H1 (cell line): ENCODE measurements around the gene OTOS. TPM values are rescaled to one million over a fixed set of nuclear protein-coding genes. Genes with fewer than 3 reads are reported as not detected.

ENCODE experiments used
- CTCF ChIA-PET: fragments of 300-600 bp; sonication (Branson Sonifier 250); formaldehyde crosslinking; loops from one replicate; lab custom pipeline; 2021; ENCODE audit not compliant: partially characterized antibody; lab: Charles Lee
- POLR2A ChIA-PET: fragments of 300-600 bp; sonication (Branson Sonifier 250); formaldehyde crosslinking; loops from one replicate; lab custom pipeline; 2021; ENCODE audit warnings: inconsistent platforms; ENCODE audit not compliant: partially characterized antibody; lab: Charles Lee
- DNase-seq, 2 experiments: peaks; one replicate each; pipeline versions ENCODE4 v3.0.0 to v3.0.0-alpha.2; 2010 to 2022; ENCODE audit warnings: low spot score in 2 of 2, low read depth in 1 of 2, mixed read lengths in 1 of 2
- FAIRE-seq: peaks from 2 replicates; lab custom pipeline; 2011; peaks lifted over from hg19 to GRCh38; lab: Jason Lieb, UNC
- H2AFZ ChIP-seq: 2 replicates; pipeline ENCODE4 v1.8.1; 2012; ENCODE audit warnings: low read length, inconsistent platforms
- H2AK5ac ChIP-seq: 2 replicates; pipeline ENCODE4 v1.6.1; 2013; ENCODE audit warnings: low read depth, low read length
- H2BK120ac ChIP-seq: replicated peaks from 2 replicates; pipeline ENCODE3; 2013; ENCODE audit warnings: low read depth, low read length, inconsistent platforms
- H2BK12ac ChIP-seq: 2 replicates; pipeline ENCODE4 v1.6.1; 2013; ENCODE audit warnings: low read depth, low read length
- H2BK15ac ChIP-seq: 2 replicates; pipeline ENCODE4 v1.6.1; 2013; ENCODE audit warnings: low read length
- H2BK20ac ChIP-seq: 2 replicates; pipeline ENCODE4 v1.6.1; 2013; ENCODE audit warnings: low read length
- H2BK5ac ChIP-seq: 2 replicates; pipeline ENCODE4 v1.6.1; 2013; ENCODE audit warnings: low read depth, low read length
- H3K14ac ChIP-seq: 2 replicates; pipeline ENCODE4 v1.6.1; 2013; ENCODE audit warnings: inconsistent platforms; ENCODE audit not compliant: insufficient read length
- H3K18ac ChIP-seq: 2 replicates; pipeline ENCODE4 v1.6.1; 2013; ENCODE audit warnings: low read length; ENCODE audit errors: extremely low read depth
- H3K23ac ChIP-seq: 2 replicates; pipeline ENCODE4 v1.6.1; 2013; ENCODE audit warnings: inconsistent platforms; ENCODE audit not compliant: insufficient read length
- H3K23me2 ChIP-seq: 2 replicates; pipeline ENCODE4 v1.6.1; 2013; ENCODE audit warnings: low read depth, low read length
- H3K27ac ChIP-seq: 2 replicates; pipeline ENCODE4 v1.6.1; 2011; ENCODE audit warnings: low read depth, low read length, inconsistent platforms
- H3K27me3 ChIP-seq, 4 experiments: replicated peaks in 1 of 4; 1 replicate in 1 of 4; 2 replicates in 3 of 4; pipeline versions ENCODE4 v1.6.1 to v1.8.1; 2011 to 2013; ENCODE audit warnings: low read length in 3 of 4, mild to moderate bottlenecking in 3 of 4, inconsistent platforms in 2 of 4, mixed read lengths in 2 of 4, moderate library complexity in 1 of 4; ENCODE audit not compliant: control insufficient read depth in 3 of 4, insufficient read depth in 3 of 4; ENCODE audit errors: extremely low read depth in 1 of 4
- H3K36me3 ChIP-seq, 4 experiments: 2 replicates each; pipeline versions ENCODE4 v1.6.1 to v1.8.1; 2011 to 2013; ENCODE audit warnings: mild to moderate bottlenecking in 4 of 4, low read length in 3 of 4, moderate library complexity in 2 of 4, control low read depth in 1 of 4, inconsistent platforms in 1 of 4; ENCODE audit not compliant: insufficient read depth in 4 of 4, control insufficient read depth in 2 of 4
- H3K4ac ChIP-seq: replicated peaks from 2 replicates; pipeline ENCODE3; 2013; ENCODE audit warnings: low read length, low read depth, mixed read lengths, inconsistent platforms; ENCODE audit not compliant: insufficient read length
- H3K4me1 ChIP-seq, 4 experiments: replicated peaks in 1 of 4; 1 replicate in 1 of 4; 2 replicates in 3 of 4; pipeline versions ENCODE4 v1.6.1 to v1.8.1; 2011 to 2013; ENCODE audit warnings: low read length in 3 of 4, inconsistent platforms in 2 of 4, mixed read lengths in 1 of 4; ENCODE audit not compliant: insufficient read depth in 4 of 4, control insufficient read depth in 3 of 4
- H3K4me2 ChIP-seq, 2 experiments: 2 replicates each; pipeline versions ENCODE4 v1.6.1 to v1.8.1; 2011 to 2013; ENCODE audit warnings: low read depth in 2 of 2, low read length in 2 of 2, control low read depth in 1 of 2, inconsistent platforms in 1 of 2, mild to moderate bottlenecking in 1 of 2; ENCODE audit not compliant: insufficient read depth in 1 of 2
- H3K4me3 ChIP-seq, 4 experiments: fragments of 200-600, 300-600 bp in 1 of 4; sonication (generic), shearing (Covaris generic), sonication (Bioruptor Twin) in 1 of 4; 2 replicates each; pipeline versions ENCODE4 v1.5.1 to v1.8.1; 2011 to 2016; ENCODE audit warnings: low read length in 4 of 4, low read depth in 3 of 4, control low read depth in 2 of 4, inconsistent platforms in 2 of 4, mild to moderate bottlenecking in 2 of 4, mixed read lengths in 1 of 4, moderate library complexity in 1 of 4; ENCODE audit not compliant: insufficient read depth in 2 of 4; ENCODE audit errors: extremely low read depth in 1 of 4
- H3K56ac ChIP-seq: replicated peaks from 2 replicates; pipeline ENCODE3; 2013; ENCODE audit warnings: low read depth, mild to moderate bottlenecking, mixed read lengths, low read length, inconsistent platforms; ENCODE audit not compliant: insufficient read length
- H3K79me1 ChIP-seq: 2 replicates; pipeline ENCODE4 v1.6.1; 2013; ENCODE audit warnings: low read depth, low read length, control low read depth
- H3K79me2 ChIP-seq, 2 experiments: 2 replicates each; pipeline versions ENCODE4 v1.6.1 to v1.8.1; 2012 to 2013; ENCODE audit warnings: low read length in 2 of 2, mild to moderate bottlenecking in 2 of 2, inconsistent platforms in 1 of 2; ENCODE audit not compliant: insufficient read depth in 2 of 2, control insufficient read depth in 1 of 2
- H3K9ac ChIP-seq, 4 experiments: replicated peaks in 1 of 4; 1 replicate in 1 of 4; 2 replicates in 3 of 4; pipeline versions ENCODE4 v1.6.1 to v1.8.1; 2011 to 2013; ENCODE audit warnings: low read depth in 3 of 4, low read length in 3 of 4, control low read depth in 2 of 4, mild to moderate bottlenecking in 2 of 4, moderate library complexity in 2 of 4, inconsistent platforms in 1 of 4; ENCODE audit errors: extremely low read depth in 1 of 4
- H3K9me3 ChIP-seq, 2 experiments: 2 replicates each; pipeline versions ENCODE4 v1.6.1 to v1.8.1; 2012 to 2013; ENCODE audit warnings: mild to moderate bottlenecking in 2 of 2, moderate library complexity in 2 of 2, control low read depth in 1 of 2, inconsistent platforms in 1 of 2, low read depth in 1 of 2, low read length in 1 of 2, mixed read lengths in 1 of 2; ENCODE audit not compliant: insufficient read depth in 2 of 2
- H4K20me1 ChIP-seq, 2 experiments: replicated peaks in 1 of 2; 2 replicates each; pipeline versions ENCODE3 to v1.8.1; 2011 to 2013; ENCODE audit warnings: inconsistent platforms in 2 of 2, low read length in 2 of 2, mild to moderate bottlenecking in 1 of 2; ENCODE audit not compliant: insufficient read depth in 2 of 2, control insufficient read depth in 1 of 2
- H4K5ac ChIP-seq: 2 replicates; pipeline ENCODE4 v1.6.1; 2013; ENCODE audit warnings: low read length, low read depth, mixed read lengths, inconsistent platforms; ENCODE audit not compliant: insufficient read length
- H4K8ac ChIP-seq: 2 replicates; pipeline ENCODE4 v1.8.0; 2013; ENCODE audit warnings: mild to moderate bottlenecking, moderate library complexity, low read length, inconsistent platforms; ENCODE audit not compliant: insufficient read depth; ENCODE audit errors: extremely low read depth
- H4K91ac ChIP-seq: replicated peaks from 2 replicates; pipeline ENCODE3; 2013; ENCODE audit warnings: low read length, mixed read lengths, inconsistent platforms; ENCODE audit not compliant: insufficient read length
- ASH2L ChIP-seq: fragments of 200-600, 300-600 bp; sonication (generic); IDR thresholded peaks from one replicate; pipeline ENCODE4 v1.7.1; 2017; ENCODE audit warnings: low read length
- CBX8 ChIP-seq: fragments of 300-800, 300-1000 bp; sonication (generic); IDR thresholded peaks from 2 replicates; pipeline ENCODE4 v1.7.1; 2016; ENCODE audit warnings: low read depth, low read length, borderline replicate concordance
- EZH2 ChIP-seq: fragments of 200-600 bp; sonication (generic); IDR thresholded peaks from 2 replicates; pipeline ENCODE4 v1.7.1; 2012; ENCODE audit warnings: low read depth, mild to moderate bottlenecking, moderate library complexity, low read length, inconsistent platforms; ENCODE audit not compliant: severe bottlenecking
- JUND ChIP-seq: IDR thresholded peaks from 2 replicates; pipeline ENCODE4 v1.6.1; 2011; ENCODE audit warnings: mild to moderate bottlenecking, improper control_type of control experiment, low read length
- MAFK ChIP-seq: IDR thresholded peaks from 2 replicates; pipeline ENCODE4 v1.6.1; 2012; ENCODE audit warnings: low read depth, mild to moderate bottlenecking, improper control_type of control experiment, low read length
- SIN3A ChIP-seq, 2 experiments: IDR thresholded peaks in 1 of 2; conservative IDR thresholded peaks in 1 of 2; 2 replicates each; pipeline ENCODE4 v1.6.1; 2011 to 2012; ENCODE audit warnings: low read length in 2 of 2, improper control_type of control experiment in 1 of 2, low read depth in 1 of 2, mild to moderate bottlenecking in 1 of 2
- SP1 ChIP-seq: IDR thresholded peaks from 2 replicates; pipeline ENCODE4 v1.6.1; 2011; ENCODE audit warnings: low read depth, low read length
- SUZ12 ChIP-seq: fragments of 200-600 bp; sonication (generic); IDR thresholded peaks from 2 replicates; pipeline ENCODE4 v1.6.1; 2012; ENCODE audit warnings: mild to moderate bottlenecking, inconsistent platforms, low read length, moderate library complexity, mixed read lengths
- YY1 ChIP-seq: IDR thresholded peaks from 2 replicates; pipeline ENCODE4 v1.6.1; 2011; ENCODE audit warnings: low read depth, mild to moderate bottlenecking, low read length
- ZNF274 ChIP-seq: IDR thresholded peaks from 2 replicates; pipeline ENCODE4 v1.7.0; 2012; ENCODE audit warnings: low read length, borderline replicate concordance; ENCODE audit errors: extremely low read depth
- WGBS, 2 experiments: shearing (Covaris generic) in 1 of 2; methylation state at CpG; one replicate each; pipeline versions ENCODE4 v1.1.6 to v1.1.7; 2013 to 2015; ENCODE audit warnings: low lambda C conversion rate in 2 of 2, mixed read lengths in 2 of 2, inconsistent platforms in 1 of 2, low coverage in 1 of 2, missing lambda C conversion rate in 1 of 2; ENCODE audit not compliant: insufficient replicate concordance in 2 of 2, insufficient coverage in 1 of 2, insufficient read length in 1 of 2; ENCODE audit errors: extremely low coverage in 1 of 2, missing lambda C conversion rate in 1 of 2; 5-methylcytosine and 5-hydroxymethylcytosine counted together
- polyA plus RNA-seq, 7 experiments: library from polyadenylated mRNA; depleted of rRNA in 3 of 7; stranded (reverse) in 5 of 7; unstranded in 2 of 7; fragments of >200 nt in 5 of 7; fragments of 200-250 nt in 2 of 7; gene quantifications; 1 replicate in 5 of 7; 2 replicates in 1 of 7; 4 replicates in 1 of 7; pipeline versions ENCODE4 v1.2.1 to v1.2.3, GENCODE V29; 2011 to 2013; ENCODE audit warnings: missing spikeins in 2 of 7, mixed read lengths in 2 of 7
- total RNA-seq: library from RNA; stranded (reverse); fragmentation: NEBNext Ultra II Directional; extraction: Animal tissue kit (Norgen Biotek cat#: 25700); gene quantifications from 2 replicates; pipeline ENCODE4 v1.2.1, GENCODE V29; 2021
- TF ChIP-seq, protein P1 (sequence below): IDR thresholded peaks from 2 replicates; pipeline ENCODE4 v1.6.1; 2012; ENCODE audit warnings: inconsistent platforms

Gene OTOS
- total and polyA plus RNA-seq, 2 of the 8 experiments (the other 6 are each of a cell fraction or from before 2014, with no cell fraction given), result 0.17 TPM; not detected in 1

DNA sequence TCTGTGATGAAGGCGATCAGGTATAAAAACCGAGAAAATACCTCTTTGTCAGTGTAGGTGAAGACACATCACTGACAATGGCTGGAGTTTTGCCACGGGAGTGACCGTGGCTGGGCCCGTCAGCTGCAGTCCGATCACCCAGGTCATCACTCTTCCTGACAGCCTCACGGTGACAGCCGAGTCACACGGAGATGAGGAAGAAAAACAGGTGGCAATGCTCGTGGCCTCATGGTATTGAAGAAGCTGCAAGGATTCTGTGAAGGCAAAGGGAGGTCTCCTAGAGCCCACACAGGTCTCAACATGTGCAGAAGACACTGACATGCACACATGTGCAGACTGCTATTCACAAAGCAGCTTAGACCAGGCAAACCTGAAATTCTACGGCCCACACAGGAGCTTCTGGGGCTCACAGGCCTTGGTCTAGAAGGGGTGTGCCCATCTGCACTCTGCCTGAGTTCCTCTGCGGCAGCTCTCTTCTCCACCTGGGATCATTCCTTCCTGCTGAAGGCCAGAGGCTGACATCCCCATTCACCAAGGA is 11.8 kb downstream of the OTOS start:
- H2BK12ac ChIP-seq, result no peak overlapping the region
- H3K4me1 ChIP-seq, result no peaks in the 10 kb centered on the region
- no peak overlapping the region for H2BK20ac ChIP-seq
- no peak overlapping the region for H3K56ac ChIP-seq
- H2BK120ac ChIP-seq, result no peak overlapping the region
- H4K20me1 ChIP-seq, result peaks cover 6 to 8% of the 10 kb centered on the region in 2 experiments
- H2AK5ac ChIP-seq, result no peak overlapping the region
- no peak overlapping the region for H3K27ac ChIP-seq
- DNase-seq (no peak), FAIRE-seq (no peak)
- no peak overlapping the region for H3K14ac ChIP-seq
- no peak overlapping the region for H3K18ac ChIP-seq
- no peaks in the 10 kb centered on the region for H3K9me3 ChIP-seq
- no peak overlapping the region for H3K4ac ChIP-seq
- peaks cover 22 to 64% (median 56%) of the 10 kb centered on the region in 4 experiments for H3K36me3 ChIP-seq
- H4K8ac ChIP-seq, result no peak overlapping the region
- WGBS, 2 experiments, result 91% methylated on average over 12 of the region's 12 CpGs; no CpG with 5 or more reads in 1 of the 2 experiments
- no peak overlapping the region for H2BK15ac ChIP-seq
- no peaks in the 10 kb centered on the region for H3K27me3 ChIP-seq
- H3K23ac ChIP-seq, result no peak overlapping the region
- POLR2A ChIA-PET, result interaction anchor here (1.5 kb wide), 1 partner anchor 10 kb away, joined by 5 read pairs; no protein-coding TSS in a partner anchor
- H3K4me2 ChIP-seq, result no peak overlapping the region
- no peak overlapping the region for H3K4me3 ChIP-seq
- no peak overlapping the region for H2BK5ac ChIP-seq
- no peak overlapping the region for H2AFZ ChIP-seq
- H4K5ac ChIP-seq, result no peak overlapping the region
- CTCF ChIA-PET, result interaction anchor here (1.9 kb wide), 1 partner anchor 15 kb away, joined by 5 read pairs; no protein-coding TSS in a partner anchor
- TF ChIP-seq MAFK, result no peak
- TF ChIP-seq SP1, result no peak
- TF ChIP-seq EZH2, result no peak
- TF ChIP-seq, protein P1, sequence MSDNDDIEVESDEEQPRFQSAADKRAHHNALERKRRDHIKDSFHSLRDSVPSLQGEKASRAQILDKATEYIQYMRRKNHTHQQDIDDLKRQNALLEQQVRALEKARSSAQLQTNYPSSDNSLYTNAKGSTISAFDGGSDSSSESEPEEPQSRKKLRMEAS, result no peak
- no peak for TF ChIP-seq SIN3A (conservative IDR thresholded peaks at IDR 0.05 in 1 of 2, IDR thresholded peaks at IDR 0.05 in 1 of 2; ENCODE audit: low read depth in 1 of 2, low read length in 2 of 2)
- no peak for TF ChIP-seq CBX8
- TF ChIP-seq YY1, result no peak
- TF ChIP-seq ASH2L, result no peak
- no peak for TF ChIP-seq SUZ12
- no peak for TF ChIP-seq JUND
- TF ChIP-seq ZNF274, result no peak
- TF ChIP-seq, all 59 proteins: peak for 0
- H3K79me2 ChIP-seq, result no peaks in the 10 kb centered on the region; a peak in 1 of 4 replicates
- H4K91ac ChIP-seq, result no peak overlapping the region
- H3K9ac ChIP-seq, result no peak overlapping the region
- H3K79me1 ChIP-seq, result no peaks in the 10 kb centered on the region; the same call in 1 of the 2 replicates
- no peaks in the 10 kb centered on the region; the same call in 1 of the 2 replicates for H3K23me2 ChIP-seq
